Keratinocyte (primary cell): Measurements from ENCODE around the gene GSTT2B. TPM values are rescaled to one million over a fixed set of nuclear protein-coding genes. Genes with fewer than 3 reads are reported as not detected.
"Not testable (repeated sequence)": the region's sequence is repeated elsewhere in the genome, so short reads cannot be mapped to it uniquely, and the experiment has no call there.

Experiments used
- DNase-seq: peaks from one replicate; pipeline ENCODE4 v3.0.0-alpha.2; 2011; ENCODE audit warnings: low read depth, missing footprints, low spot score
- FAIRE-seq: peaks from 2 replicates; lab custom pipeline; 2011; peaks lifted over from hg19 to GRCh38; lab: Jason Lieb, UNC
- H2AFZ ChIP-seq: 2 replicates; pipeline ENCODE4 v1.6.0; 2012; ENCODE audit warnings: low read length, control low read depth, inconsistent platforms; ENCODE audit not compliant: control insufficient read depth
- H3K27ac ChIP-seq: 2 replicates; pipeline ENCODE4 v1.5.1; 2011; ENCODE audit warnings: low read length; ENCODE audit not compliant: control insufficient read depth, insufficient read depth
- H3K27me3 ChIP-seq: 3 replicates; pipeline ENCODE4 v1.6.0; 2011; ENCODE audit warnings: low read length; ENCODE audit not compliant: control insufficient read depth, insufficient read depth; ENCODE audit errors: extremely low read depth
- H3K36me3 ChIP-seq, 2 experiments: 2 replicates in 1 of 2; 3 replicates in 1 of 2; pipeline ENCODE4 v1.5.1; 2011; ENCODE audit warnings: low read length in 2 of 2, mild to moderate bottlenecking in 1 of 2; ENCODE audit not compliant: control insufficient read depth in 2 of 2, insufficient read depth in 2 of 2; ENCODE audit errors: extremely low read depth in 1 of 2
- H3K4me1 ChIP-seq: 3 replicates; pipeline ENCODE4 v1.5.1; 2011; ENCODE audit warnings: low read length; ENCODE audit not compliant: control insufficient read depth, insufficient read depth; ENCODE audit errors: extremely low read depth
- H3K4me2 ChIP-seq: 3 replicates; pipeline ENCODE4 v1.6.0; 2011; ENCODE audit warnings: low read depth, low read length; ENCODE audit not compliant: control insufficient read depth, insufficient read depth; ENCODE audit errors: extremely low read depth
- H3K4me3 ChIP-seq, 3 experiments: fragments of 200-600 bp in 1 of 3; sonication (generic) in 1 of 3; 2 replicates in 2 of 3; 3 replicates in 1 of 3; pipeline ENCODE4 v1.5.1; 2011 to 2016; ENCODE audit warnings: low read length in 3 of 3, mild to moderate bottlenecking in 3 of 3, control low read depth in 2 of 3, inconsistent platforms in 1 of 3, low read depth in 1 of 3, mixed read lengths in 1 of 3, mixed run types in 1 of 3, moderate library complexity in 1 of 3; ENCODE audit not compliant: control insufficient read depth in 2 of 3, insufficient read depth in 2 of 3; ENCODE audit errors: extremely low read depth in 1 of 3
- H3K79me2 ChIP-seq: 2 replicates; pipeline ENCODE4 v1.6.0; 2012; ENCODE audit warnings: low read length; ENCODE audit not compliant: control insufficient read depth, insufficient read depth
- H3K9ac ChIP-seq: 3 replicates; pipeline ENCODE4 v1.6.0; 2011; ENCODE audit warnings: low read length; ENCODE audit not compliant: control insufficient read depth, insufficient read depth; ENCODE audit errors: extremely low read depth
- H3K9me1 ChIP-seq: 3 replicates; pipeline ENCODE4 v1.6.0; 2011; ENCODE audit warnings: low read length; ENCODE audit not compliant: control insufficient read depth, insufficient read depth; ENCODE audit errors: extremely low read depth
- H3K9me3 ChIP-seq: 2 replicates; pipeline ENCODE4 v1.5.1; 2012; ENCODE audit warnings: low read depth, low read length; ENCODE audit not compliant: control insufficient read depth
- H4K20me1 ChIP-seq: 3 replicates; pipeline ENCODE4 v1.6.0; 2011; ENCODE audit warnings: low read length; ENCODE audit not compliant: control insufficient read depth, insufficient read depth; ENCODE audit errors: extremely low read depth
- CTCF ChIP-seq, 3 experiments: IDR thresholded peaks in 1 of 3; conservative IDR thresholded peaks in 1 of 3; optimal IDR thresholded peaks in 1 of 3; 2 replicates in 2 of 3; 3 replicates in 1 of 3; pipeline versions ENCODE3 to v1.5.1; 2011; ENCODE audit warnings: low read length in 3 of 3, mild to moderate bottlenecking in 3 of 3, moderate library complexity in 2 of 3, control low read depth in 1 of 3, inconsistent platforms in 1 of 3; ENCODE audit not compliant: insufficient read depth in 2 of 3; ENCODE audit errors: extremely low read depth in 1 of 3
- dilution Hi-C: fragments of 300-500 bp; cut with MboI; formaldehyde crosslinking; loops from one replicate; pipeline ENCODE4 v1.7.0; 2020; ENCODE audit warnings: low sequenced_read_pairs; ENCODE audit not compliant: extremely low pct_ligation_motif_present
- polyA plus RNA-seq, 5 experiments: library from polyadenylated mRNA; depleted of rRNA in 3 of 5; stranded (reverse) in 3 of 5; stranded (forward) in 1 of 5; unstranded in 1 of 5; fragments of >200 nt; gene quantifications; 1 replicate in 1 of 5; 2 replicates in 3 of 5; 3 replicates in 1 of 5; pipeline versions ENCODE4 v1.2.1 to v1.2.3, GENCODE V29; 2011 to 2012; ENCODE audit warnings: missing spikeins in 2 of 5, low read depth in 1 of 5, low replicate concordance in 1 of 5

The GSTT2B gene
- polyA plus RNA-seq, 1 donor (not counting 4 experiments of a cell fraction or from before 2014, with no cell fraction given), result 15.5 TPM

- H3K27me3 ChIP-seq, H4K20me1 ChIP-seq, dilution Hi-C loops, H3K4me3 ChIP-seq, H3K4me1 ChIP-seq, H3K79me2 ChIP-seq, H3K9me3 ChIP-seq, H3K9me1 ChIP-seq, H2AFZ ChIP-seq, H3K4me2 ChIP-seq, DNase-seq, H3K27ac ChIP-seq, H3K36me3 ChIP-seq, H3K9ac ChIP-seq: not testable (repeated sequence)
- FAIRE-seq, result peak; percentile 95
- TF ChIP-seq CTCF (optimal IDR thresholded peaks at IDR 0.05 in 1 of 3, IDR thresholded peaks at IDR 0.05 in 1 of 3, conservative IDR thresholded peaks at IDR 0.05 in 1 of 3; ENCODE audit: extremely low read depth in 1 of 3, insufficient read depth in 2 of 3, low read length in 3 of 3), result peak; percentile 50 to 84 (median 71)
Measured at GRCh38 chr22:23956301-23956900, 4.6 kb downstream of the GSTT2B start.

GRCh38 chr22:23955886-23956285, 5.1 kb downstream of the GSTT2B start:
- H3K79me2 ChIP-seq, FAIRE-seq, dilution Hi-C loops, H3K4me1 ChIP-seq, H3K27me3 ChIP-seq, H3K27ac ChIP-seq, H2AFZ ChIP-seq, H3K9me1 ChIP-seq, H3K36me3 ChIP-seq, DNase-seq, H4K20me1 ChIP-seq, H3K4me3 ChIP-seq, H3K9ac ChIP-seq, H3K9me3 ChIP-seq, H3K4me2 ChIP-seq: not testable (repeated sequence)

GRCh38 chr22:23954991-23955305, 6.0 kb downstream of the GSTT2B start:
- not testable (repeated sequence) for H3K4me3 ChIP-seq, H3K79me2 ChIP-seq, H3K27ac ChIP-seq

GRCh38 chr22:23954193-23954990, 6.6 kb downstream of the GSTT2B start:
- DNase-seq, H3K9me3 ChIP-seq, H2AFZ ChIP-seq, H4K20me1 ChIP-seq, dilution Hi-C loops, H3K27me3 ChIP-seq, H3K9ac ChIP-seq, H3K79me2 ChIP-seq, H3K4me2 ChIP-seq, H3K27ac ChIP-seq, H3K9me1 ChIP-seq, H3K36me3 ChIP-seq, H3K4me1 ChIP-seq, H3K4me3 ChIP-seq: not testable (repeated sequence)
- peak; percentile 13 for FAIRE-seq

More at GRCh38 chr22:23954991-23955305, 6.0 kb downstream of the GSTT2B start:
- DNase-seq, H4K20me1 ChIP-seq, H3K36me3 ChIP-seq, dilution Hi-C loops, H3K4me2 ChIP-seq, H2AFZ ChIP-seq, H3K9me3 ChIP-seq, H3K9me1 ChIP-seq, H3K4me1 ChIP-seq, FAIRE-seq, H3K9ac ChIP-seq, H3K27me3 ChIP-seq: not testable (repeated sequence)
